HCT116 (cell line): ENCODE results near the gene MADCAM1.

Source experiments
- EZH2phosphoT487 ChIP-seq: fragments of 200-600 bp; IDR thresholded peaks from 2 replicates; pipeline ENCODE4 v1.6.1; 2018; ENCODE audit warnings: antibody characterized with exemption, borderline replicate concordance
- POLR2AphosphoS5 ChIP-seq: IDR thresholded peaks from 2 replicates; pipeline ENCODE4 v1.6.1; 2011; ENCODE audit warnings: mild to moderate bottlenecking, low read depth, low read length, moderate library complexity

- TF ChIP-seq EZH2phosphoT487 = no peak
- no peak for TF ChIP-seq POLR2AphosphoS5
These were observed 26.4 kb downstream of the MADCAM1 start for GRCh38 chr19:522726-523125.
